Renal cortex interstitium (tissue), 3 donors: ENCODE measurements around the gene CREBBP. TPM values are rescaled to one million over a fixed set of nuclear protein-coding genes. Genes with fewer than 3 reads are reported as not detected.

Source experiments
- polyA plus RNA-seq, 3 donors: library from polyadenylated mRNA; unstranded; fragments of 120-200 nt; gene quantifications; one replicate each; pipeline ENCODE4 v1.2.1, GENCODE V29; 2013; ENCODE audit not compliant: insufficient read length in 3 of 3

Gene CREBBP
- polyA plus RNA-seq, 3 donors, result 74.6 to 85.9 (median 84.2) TPM

Other genes starting within 250 kb of the CREBBP start
- gene DNASE1, start 226.0 kb downstream of the CREBBP start, polyA plus RNA-seq, result 10 to 100 TPM; 21.1 to 44.8 (median 31.0) TPM
- gene TRAP1, start 163.2 kb downstream of the CREBBP start, polyA plus RNA-seq, result 100 to 1,000 TPM; 105 to 107 (median 107) TPM
- gene ADCY9, start 235.7 kb upstream of the CREBBP start, polyA plus RNA-seq, result 10 to 100 TPM in 1 of 3 donors, 1 to 10 TPM in 2; 7.5 to 12.2 (median 9.4) TPM